Stomach (tissue), 9 donors: ENCODE data around the gene SLC17A7. TPM values are rescaled to one million over a fixed set of nuclear protein-coding genes. Genes with fewer than 3 reads are reported as not detected.
A peak's percentile ranks its signal among the peaks of the same experiment; 100 is the strongest.

ENCODE experiments used
- DNase-seq, 2 donors: peaks; one replicate each; pipeline versions ENCODE4 v3.0.0 to v3.0.0-alpha.2; 2013 to 2019
- H3K27ac ChIP-seq, 5 donors: fragments of 200-600 bp in 4 of 5; sonication (generic) in 4 of 5; one replicate each; pipeline ENCODE4 v1.5.1; 2013 to 2019; ENCODE audit warnings: mild to moderate bottlenecking in 1 of 5, moderate library complexity in 1 of 5
- H3K27me3 ChIP-seq, 3 donors: fragments of 200-600 bp; sonication (generic); one replicate each; pipeline ENCODE4 v1.5.1; 2017 to 2019; ENCODE audit warnings: mixed run types in 1 of 3
- H3K36me3 ChIP-seq, 4 donors: fragments of 200-600 bp; sonication (generic); 1 replicate in 3 of 4; 2 replicates in 1 of 4; pipeline ENCODE4 v1.5.1; 2016 to 2019
- H3K4me1 ChIP-seq, 4 donors: fragments of 200-600 bp; sonication (generic); one replicate each; pipeline ENCODE4 v1.5.1; 2016 to 2019
- H3K4me3 ChIP-seq, 4 donors: fragments of 200-600 bp; sonication (generic) in 3 of 4; one replicate each; pipeline ENCODE4 v1.5.1; 2016 to 2019; ENCODE audit warnings: mild to moderate bottlenecking in 1 of 4
- H3K9me3 ChIP-seq, 4 donors: fragments of 200-600 bp; sonication (generic); one replicate each; pipeline ENCODE4 v1.5.1; 2016 to 2019
- CTCF ChIP-seq, 7 experiments: fragments of 450-650 bp in 4 of 7; fragments of 200-600 bp in 3 of 7; sonication (generic) in 3 of 7; IDR thresholded peaks; one replicate each; pipeline ENCODE4 v1.5.1; 2016 to 2019; ENCODE audit warnings: antibody characterized with exemption in 7 of 7, control low read depth in 2 of 7, mild to moderate bottlenecking in 1 of 7
- EP300 ChIP-seq: sonication (generic); formaldehyde crosslinking; IDR thresholded peaks from one replicate; pipeline ENCODE4 v1.6.1; 2017; ENCODE audit warnings: antibody characterized with exemption
- POLR2A ChIP-seq, 4 donors: fragments of 450-650 bp; IDR thresholded peaks; one replicate each; pipeline ENCODE4 v1.6.1; 2016; ENCODE audit warnings: antibody characterized with exemption in 4 of 4, control low read depth in 2 of 4, mild to moderate bottlenecking in 1 of 4, moderate library complexity in 1 of 4
- POLR2AphosphoS5 ChIP-seq, 3 donors: sonication (generic); formaldehyde crosslinking; IDR thresholded peaks; one replicate each; pipeline ENCODE4 v1.6.1; 2016; ENCODE audit warnings: antibody characterized with exemption in 3 of 3
- WGBS, 5 donors: extraction: QIAGEN DNeasy Blood & Tissue Kit in 3 of 5; methylation state at CpG; one replicate each; pipeline versions ENCODE4 v1.1.5 to v1.1.7; 2013 to 2018; 5-methylcytosine and 5-hydroxymethylcytosine counted together
- intact Hi-C: fragments of 100-400 bp; cut with DNase I; formaldehyde crosslinking; loops from one replicate; pipeline ENCODE4 v1.15.1; 2023; ENCODE audit warnings: low total_unique reads
- polyA plus RNA-seq, 3 donors: library from polyadenylated mRNA; stranded (reverse); fragments of 200-250 nt; gene quantifications; one replicate each; pipeline ENCODE4 v1.2.3, GENCODE V29; 2013
- total RNA-seq, 5 donors: library from RNA; depleted of rRNA; stranded (reverse); fragments of >200 nt; gene quantifications; one replicate each; pipeline versions ENCODE4 v1.1.0 to v1.2.3, GENCODE V29; 2014 to 2016
- donor health status: healthy with polysubstance abuse.
- donor health status: Bipolar disorder and iron deficiency.
- donor health status: healthy.

The SLC17A7 gene
- total and polyA plus RNA-seq, 8 donors, result 0.25 to 2.0 (median 0.93) TPM; not detected in 2

DNA sequence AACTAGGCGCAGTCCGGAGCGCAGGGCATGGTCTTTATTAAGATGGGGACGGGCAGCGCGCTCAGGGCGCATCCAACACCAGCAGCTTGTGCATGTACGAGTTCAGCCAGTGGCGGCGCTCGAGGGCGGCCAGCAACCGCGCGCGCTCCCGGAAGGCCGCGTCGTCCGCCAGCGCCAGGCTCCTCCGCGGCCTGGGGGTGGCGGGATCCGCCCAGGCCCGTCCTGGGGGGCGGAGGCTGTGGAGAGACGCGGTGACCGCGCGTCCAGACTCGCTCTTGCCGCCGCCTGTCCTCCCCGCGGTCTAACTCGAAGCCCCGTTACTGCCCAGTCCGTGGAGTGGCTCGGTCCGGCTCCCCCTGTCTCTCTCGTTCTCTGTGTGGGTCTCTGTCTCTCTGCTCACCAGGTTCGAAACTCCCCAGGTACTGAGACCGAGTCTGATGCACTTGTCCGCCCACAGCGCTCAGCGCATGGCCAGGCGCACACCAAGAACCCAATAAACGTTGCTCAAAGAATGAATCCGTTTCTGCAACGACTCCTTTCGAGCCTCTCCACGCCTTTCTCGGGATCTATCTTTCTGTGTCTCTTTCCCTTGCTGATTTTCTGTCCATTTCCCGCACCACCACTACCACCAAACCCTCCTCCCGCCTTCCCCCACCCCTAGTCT lies 18.8 kb downstream of the SLC17A7 start:
- intact Hi-C loops, result no loop called here
- Histone ChIP-seq H3K27me3 (peaks cover 34 to 100% (median 88%) of the 10 kb centered on the region in 3 donors), H3K4me1 (peaks cover 19 to 32% (median 26%) of the 10 kb centered on the region in 4 donors), H3K9me3 (no peaks in the 10 kb centered on the region), H3K36me3 (no peaks in the 10 kb centered on the region), H3K27ac (no peak overlapping the region), H3K4me3 (peak overlapping the region; percentile 9 to 44 (median 21))
- DNase-seq, result peak in 1 of 2 donors; percentile 77
- WGBS, 5 donors, result 3 to 8% (median 4%) methylated on average over 17 to 58 of the region's 58 CpGs
- TF ChIP-seq POLR2AphosphoS5 (IDR thresholded peaks at IDR 0.05), result no peak
- no peak for TF ChIP-seq POLR2A (IDR thresholded peaks at IDR 0.05)
- TF ChIP-seq CTCF (IDR thresholded peaks at IDR 0.05), result peak in 2 of 7 experiments; percentile 14 to 15
- no peak for TF ChIP-seq EP300

GRCh38 chr19:49421878-49422202 lies 19.5 kb downstream of the SLC17A7 start:
- no peak overlapping the region for H3K4me3 ChIP-seq
- 17 to 36% (median 26%) methylated on average over 3 of the region's 3 CpGs for WGBS, 5 donors
- no peaks in the 10 kb centered on the region for H3K9me3 ChIP-seq
- TF ChIP-seq EP300 (no peak), CTCF (IDR thresholded peaks at IDR 0.05) (no peak), POLR2A (IDR thresholded peaks at IDR 0.05) (no peak), POLR2AphosphoS5 (IDR thresholded peaks at IDR 0.05) (no peak)
- peaks cover 27 to 100% (median 88%) of the 10 kb centered on the region in 3 donors for H3K27me3 ChIP-seq
- peaks cover 19 to 32% (median 26%) of the 10 kb centered on the region in 4 donors for H3K4me1 ChIP-seq
- intact Hi-C loops, result no loop called here
- DNase-seq, result no peak
- no peaks in the 10 kb centered on the region for H3K36me3 ChIP-seq
- no peak overlapping the region for H3K27ac ChIP-seq

DNA sequence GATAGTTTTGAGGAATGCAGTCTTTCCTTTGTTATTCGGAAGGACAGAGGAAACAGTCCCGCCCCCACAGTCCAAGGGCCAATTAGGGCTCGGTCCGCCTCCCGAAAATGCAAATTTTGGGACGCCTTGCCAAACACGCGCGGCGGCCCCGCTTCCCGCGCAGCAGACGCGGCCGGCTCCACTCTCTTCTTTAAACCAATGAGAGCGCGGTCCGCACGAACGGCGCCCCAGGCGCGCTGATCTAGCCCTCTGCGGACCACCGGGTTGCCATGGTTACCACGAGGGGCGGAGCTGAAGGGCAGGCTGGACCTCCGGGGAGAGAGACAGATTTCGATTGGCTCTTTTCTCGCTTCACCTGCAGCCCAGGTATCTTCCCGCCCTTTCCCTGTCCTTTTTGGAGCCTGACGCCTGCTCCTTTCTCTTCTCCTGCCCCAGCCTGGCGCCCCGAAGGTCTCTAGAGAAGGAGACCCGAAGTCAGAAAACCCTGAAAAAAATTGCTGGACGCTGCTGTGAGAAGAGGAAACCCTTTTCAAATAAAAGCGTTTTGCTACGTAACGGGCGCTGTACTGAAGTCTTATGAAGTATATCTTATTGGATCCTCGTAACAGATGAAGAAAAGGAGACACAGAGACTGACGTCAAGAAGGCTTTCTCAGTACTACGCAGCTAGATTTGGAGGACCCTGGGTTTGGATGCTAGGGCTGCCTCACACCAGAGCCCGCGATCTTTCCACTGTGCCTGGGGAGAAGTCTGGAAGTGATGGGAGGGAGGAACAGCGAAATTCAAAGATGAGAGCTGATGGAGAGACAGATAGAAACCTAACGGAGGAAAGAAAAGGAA lies 20.1 kb downstream of the SLC17A7 start:
- Histone ChIP-seq H3K27me3 (peaks cover 23 to 100% (median 84%) of the 10 kb centered on the region in 3 donors), H3K27ac (no peak overlapping the region), H3K9me3 (no peaks in the 10 kb centered on the region), H3K36me3 (no peaks in the 10 kb centered on the region), H3K4me1 (peaks cover 19 to 32% (median 26%) of the 10 kb centered on the region in 4 donors), H3K4me3 (peak overlapping the region in 3 of 4 donors; percentile 14 to 25 (median 20))
- no peak for TF ChIP-seq CTCF (IDR thresholded peaks at IDR 0.05)
- no peak for TF ChIP-seq POLR2A (IDR thresholded peaks at IDR 0.05)
- no peak for TF ChIP-seq POLR2AphosphoS5 (IDR thresholded peaks at IDR 0.05)
- TF ChIP-seq EP300, result no peak
- peak; percentile 55 to 86 for DNase-seq
- intact Hi-C loops, result no loop called here
- WGBS, 5 donors, result 9 to 22% (median 9%) methylated on average over 24 to 48 of the region's 48 CpGs

DNA sequence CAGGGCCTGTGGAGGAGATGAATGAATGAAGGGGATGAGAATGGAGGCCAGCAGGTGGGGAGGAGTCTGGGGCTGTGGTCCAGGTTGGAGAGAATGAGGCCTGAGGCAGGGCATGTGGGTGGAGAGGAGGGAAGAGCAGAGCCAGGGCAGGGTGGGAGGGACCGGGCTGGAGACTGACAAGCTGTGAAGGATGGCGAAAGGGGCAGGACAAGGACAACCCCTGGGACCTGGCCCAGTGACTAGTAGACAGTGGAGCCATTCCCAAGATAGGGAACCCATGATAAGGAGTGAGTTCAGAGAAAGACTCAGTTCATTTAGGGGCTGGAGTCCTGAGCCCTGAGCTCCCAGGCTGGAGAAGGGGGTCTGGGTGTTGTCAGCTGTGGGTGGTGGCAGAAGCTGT lies 21.1 kb downstream of the SLC17A7 start:
- H3K27me3 ChIP-seq, result peaks cover 18 to 98% (median 74%) of the 10 kb centered on the region in 3 donors
- no peaks in the 10 kb centered on the region for H3K36me3 ChIP-seq
- no peak overlapping the region for H3K27ac ChIP-seq
- no peaks in the 10 kb centered on the region for H3K9me3 ChIP-seq
- H3K4me1 ChIP-seq, result peaks cover 19 to 32% (median 26%) of the 10 kb centered on the region in 4 donors
- no peak overlapping the region for H3K4me3 ChIP-seq
- DNase-seq, result no peak
- no peak for TF ChIP-seq POLR2A (IDR thresholded peaks at IDR 0.05)
- no peak for TF ChIP-seq POLR2AphosphoS5 (IDR thresholded peaks at IDR 0.05)
- TF ChIP-seq EP300, result no peak
- TF ChIP-seq CTCF (IDR thresholded peaks at IDR 0.05), result no peak
- 58 to 80% (median 72%) methylated on average over 2 of the region's 2 CpGs for WGBS, 5 donors
- intact Hi-C loops, result no loop called here
